GM20000 (cell line): ENCODE results near the gene SPDYE4.

Source experiments
- DNase-seq: peaks from one replicate; pipeline ENCODE4 v3.0.0; 2012; ENCODE audit warnings: low spot score
- TF ChIP-seq, protein P1 (sequence below): IDR thresholded peaks from 2 replicates; pipeline ENCODE4 v1.5.1; 2012; ENCODE audit warnings: mild to moderate bottlenecking, control low read depth; ENCODE audit errors: extremely low read depth, missing control alignments

SPDYE4 gene

DNA sequence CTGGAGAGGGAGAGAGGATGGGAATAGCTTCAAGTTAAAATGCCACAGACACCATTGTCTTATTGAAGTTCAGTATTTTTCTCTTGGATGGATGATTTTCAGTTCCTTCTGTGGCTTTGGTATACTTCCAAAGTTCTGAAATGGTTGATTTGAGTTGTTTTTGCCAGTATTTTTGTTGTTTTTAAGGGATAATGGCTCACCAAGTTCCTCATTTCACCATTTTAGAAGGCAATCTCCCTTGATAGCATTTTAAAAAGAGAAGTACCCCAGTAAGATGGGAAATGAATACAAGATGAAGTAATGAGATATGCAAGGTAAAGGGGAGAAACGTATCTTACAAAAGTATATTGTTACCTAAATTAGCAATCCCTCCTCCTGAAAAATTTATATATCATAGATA lies 18.5 kb upstream of the SPDYE4 start:
- TF ChIP-seq, protein P1, sequence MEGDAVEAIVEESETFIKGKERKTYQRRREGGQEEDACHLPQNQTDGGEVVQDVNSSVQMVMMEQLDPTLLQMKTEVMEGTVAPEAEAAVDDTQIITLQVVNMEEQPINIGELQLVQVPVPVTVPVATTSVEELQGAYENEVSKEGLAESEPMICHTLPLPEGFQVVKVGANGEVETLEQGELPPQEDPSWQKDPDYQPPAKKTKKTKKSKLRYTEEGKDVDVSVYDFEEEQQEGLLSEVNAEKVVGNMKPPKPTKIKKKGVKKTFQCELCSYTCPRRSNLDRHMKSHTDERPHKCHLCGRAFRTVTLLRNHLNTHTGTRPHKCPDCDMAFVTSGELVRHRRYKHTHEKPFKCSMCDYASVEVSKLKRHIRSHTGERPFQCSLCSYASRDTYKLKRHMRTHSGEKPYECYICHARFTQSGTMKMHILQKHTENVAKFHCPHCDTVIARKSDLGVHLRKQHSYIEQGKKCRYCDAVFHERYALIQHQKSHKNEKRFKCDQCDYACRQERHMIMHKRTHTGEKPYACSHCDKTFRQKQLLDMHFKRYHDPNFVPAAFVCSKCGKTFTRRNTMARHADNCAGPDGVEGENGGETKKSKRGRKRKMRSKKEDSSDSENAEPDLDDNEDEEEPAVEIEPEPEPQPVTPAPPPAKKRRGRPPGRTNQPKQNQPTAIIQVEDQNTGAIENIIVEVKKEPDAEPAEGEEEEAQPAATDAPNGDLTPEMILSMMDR = no peak
- no peak for DNase-seq

DNA sequence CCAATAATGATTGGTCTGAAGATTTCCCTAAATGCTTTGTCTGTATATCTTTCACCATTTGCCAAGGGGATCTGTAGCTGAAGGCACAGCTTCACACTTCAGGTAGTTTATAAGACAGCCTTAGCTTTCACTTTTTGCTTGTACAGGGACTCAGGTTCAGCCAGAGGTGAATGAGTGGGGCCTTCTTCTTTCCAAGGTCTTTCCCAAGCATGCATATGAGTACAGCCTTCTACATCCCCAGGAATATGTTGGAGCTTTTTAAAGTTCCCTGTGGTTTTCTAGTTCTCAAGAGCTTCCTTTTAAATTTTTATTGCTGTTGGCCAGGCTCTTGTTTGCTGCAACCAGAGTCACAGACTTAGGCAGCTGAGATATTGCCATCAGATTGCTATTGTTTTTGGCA lies 17.9 kb upstream of the SPDYE4 start:
- DNase-seq = no peak
- TF ChIP-seq, protein P1 = no peak

DNA sequence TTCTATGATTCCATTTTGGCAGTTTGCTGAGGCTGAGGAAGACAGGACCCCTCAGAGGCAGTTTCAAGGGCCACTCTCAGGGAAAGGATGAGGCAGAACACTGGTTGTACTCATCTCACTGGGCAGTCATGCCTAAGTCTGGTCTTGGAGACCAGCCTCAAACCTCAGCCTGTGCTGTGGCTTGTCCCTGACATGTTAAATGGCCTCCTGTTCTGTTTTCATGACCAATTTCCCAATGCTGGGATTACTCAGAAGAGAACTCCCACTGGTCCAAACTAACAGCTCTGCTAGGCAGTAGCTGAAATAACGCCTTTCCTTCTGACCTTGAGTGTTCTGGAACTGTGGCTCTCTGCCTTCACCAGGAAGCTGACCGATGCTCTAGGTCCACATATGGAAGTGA lies 8.4 kb upstream of the SPDYE4 start:
- TF ChIP-seq, protein P1 = no peak
- DNase-seq = no peak

DNA sequence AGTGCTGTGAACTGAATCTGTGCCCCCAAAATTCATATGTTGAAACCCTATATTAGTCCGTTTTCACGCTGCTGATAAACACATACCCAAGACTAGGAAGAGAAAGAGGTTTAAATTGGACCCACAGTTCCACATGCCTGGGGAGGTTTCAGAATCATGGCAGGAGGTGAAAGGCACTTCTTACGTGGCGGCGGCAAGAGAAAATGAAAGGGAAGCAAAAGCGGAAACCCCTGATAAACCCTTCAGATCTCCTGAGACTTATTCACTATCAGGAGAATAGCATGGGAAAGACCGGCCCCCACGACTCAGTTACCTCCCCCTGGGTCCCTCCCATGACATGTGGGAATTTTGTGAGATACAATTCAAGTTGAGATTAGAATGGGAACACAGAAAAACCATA lies 3.7 kb upstream of the SPDYE4 start:
- TF ChIP-seq, protein P1 = no peak
- DNase-seq = no peak

DNA sequence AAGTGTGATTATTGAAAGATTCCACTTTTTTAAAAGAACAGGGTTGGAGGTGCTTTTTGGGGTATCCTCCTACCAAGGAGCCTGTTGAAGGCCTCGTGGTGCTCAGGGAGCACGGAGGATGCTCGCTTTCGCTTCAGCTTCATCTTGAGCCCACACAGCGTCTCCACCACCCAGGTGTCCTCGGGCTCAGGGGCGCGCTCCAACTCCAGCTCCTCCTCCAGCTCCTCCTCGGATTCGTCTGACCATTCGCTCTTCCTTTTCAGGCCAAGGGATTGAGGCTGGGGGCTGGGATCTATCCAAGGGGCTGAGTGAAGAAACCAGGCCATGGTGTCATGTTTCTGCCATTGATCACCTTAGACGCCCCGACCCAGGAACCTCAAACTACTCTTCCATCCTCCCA lies 1.2 kb downstream of the SPDYE4 start:
- DNase-seq = no peak

DNA sequence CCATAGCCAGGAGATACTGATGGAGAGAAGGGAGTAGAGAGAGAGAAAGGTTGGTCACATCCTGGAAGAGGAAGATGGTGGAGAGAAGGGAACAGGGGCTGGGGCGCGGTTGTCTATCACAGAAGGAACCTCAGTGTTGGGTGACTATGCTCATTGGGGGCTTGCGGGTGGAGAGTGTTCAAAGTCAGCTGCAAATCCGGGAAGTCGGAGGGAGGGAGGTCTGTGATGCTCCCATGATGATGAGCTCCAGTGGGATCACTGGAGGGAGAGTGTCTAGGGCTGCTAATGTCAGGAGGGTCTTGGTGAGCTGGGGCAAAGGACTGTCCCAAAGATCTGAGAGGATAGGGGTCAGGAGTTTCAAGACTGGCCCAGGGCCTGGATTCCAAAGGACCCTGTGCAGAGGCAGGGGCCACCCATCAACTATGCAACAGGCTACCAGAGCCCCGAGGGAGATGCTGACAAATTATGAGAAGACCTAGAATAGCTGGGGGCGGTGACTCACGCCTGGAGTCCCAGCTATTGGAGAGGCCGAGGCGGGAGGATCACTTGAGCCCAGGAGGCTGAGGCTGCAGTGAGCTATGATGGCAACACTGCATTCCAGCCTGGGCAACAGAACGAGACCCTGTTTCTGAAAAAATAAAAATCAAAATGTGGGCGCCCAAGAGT lies 2.6 kb downstream of the SPDYE4 start:
- TF ChIP-seq, protein P1 = no peak
- no peak for DNase-seq

More for the DNA sequence above, 1.2 kb downstream of the SPDYE4 start:
- TF ChIP-seq, protein P1 = no peak

DNA sequence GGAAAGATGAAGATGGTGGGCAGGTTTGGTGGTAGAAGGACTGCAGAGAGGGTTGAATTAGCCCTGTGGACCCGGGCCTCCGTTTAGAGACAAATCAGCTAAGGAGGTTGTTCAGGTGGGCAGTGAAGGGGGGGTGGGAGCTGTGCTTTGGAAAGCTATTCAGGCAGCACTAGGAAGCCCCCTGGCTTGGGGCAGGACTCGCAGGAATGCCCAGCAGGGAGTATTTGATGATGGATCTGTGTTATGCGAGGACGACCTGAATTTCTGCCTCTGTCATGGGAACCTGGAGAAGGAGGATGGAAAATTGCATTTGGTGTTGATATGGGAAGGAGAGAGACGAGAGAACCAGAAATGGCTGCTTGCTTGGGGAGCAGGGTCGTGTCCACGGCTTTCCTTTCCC lies 3.5 kb downstream of the SPDYE4 start:
- TF ChIP-seq, protein P1 = no peak
- DNase-seq = no peak
